HL-60/S4 treated with retinoic acid at 250 ng/mL for 4 days and 3 days (cell line): Measurements from ENCODE around the gene LRGUK.

ENCODE experiments used
- in situ Hi-C: fragments of 300-500 bp; cut with MboI; formaldehyde crosslinking; loops from 2 replicates; pipeline ENCODE4 v1.7.0; 2022; ENCODE audit warnings: low sequenced_read_pairs

LRGUK gene

DNA sequence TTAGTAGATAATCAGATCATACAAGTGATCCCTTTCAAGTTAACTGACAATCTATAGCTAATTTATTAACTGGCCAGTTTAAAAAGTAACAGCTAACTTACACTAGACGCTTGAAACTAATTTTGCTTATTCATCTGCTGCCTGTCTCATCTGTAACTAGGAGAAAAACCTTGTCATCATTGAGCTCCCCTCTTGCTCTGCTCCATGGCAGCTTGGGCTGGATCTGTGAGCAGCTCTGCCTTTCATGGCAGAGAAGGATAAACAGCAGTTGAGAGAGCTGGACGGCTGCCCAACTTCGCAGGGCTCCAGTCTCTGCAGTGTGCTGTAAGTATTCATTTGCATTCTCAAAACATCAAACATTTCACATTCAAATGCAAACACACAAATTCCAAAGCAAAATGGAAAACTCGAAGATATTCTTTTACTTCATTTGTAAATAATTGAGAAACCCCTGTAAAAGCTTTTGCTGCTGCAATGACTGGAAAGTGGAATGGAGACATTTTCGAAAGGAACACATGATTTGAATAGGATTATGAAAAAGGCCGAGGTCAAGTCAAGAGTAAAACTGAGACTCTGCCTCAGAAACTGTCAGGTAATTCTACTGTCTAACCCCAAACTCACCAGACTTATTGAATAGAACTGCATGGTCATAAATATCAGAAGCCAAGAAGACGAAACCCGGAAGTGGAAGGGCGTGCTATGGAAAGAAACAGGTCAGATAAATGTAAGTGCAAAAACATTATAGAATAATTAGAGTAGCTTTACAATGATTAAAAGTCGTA is 172.0 kb downstream of the LRGUK start:
- in situ Hi-C loops, result no loop called here

DNA sequence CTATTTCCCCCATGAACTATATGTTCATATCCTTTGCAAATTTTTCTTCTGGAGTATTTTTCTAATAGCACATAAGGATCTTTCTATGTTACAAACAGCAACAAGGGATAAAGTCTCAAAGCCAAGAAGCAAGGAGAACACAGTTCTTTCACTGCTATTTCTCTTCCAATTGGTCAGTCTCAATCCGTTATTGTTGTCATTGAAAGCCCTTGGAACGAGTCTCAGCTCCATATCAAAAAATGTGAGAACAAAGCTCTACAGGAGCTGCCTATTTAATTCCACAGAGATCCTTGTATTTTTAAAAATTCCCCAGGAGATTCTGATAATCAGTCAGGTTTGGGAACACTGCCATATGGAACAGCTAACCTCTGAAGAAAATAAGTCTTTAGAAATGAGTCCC is 173.8 kb downstream of the LRGUK start:
- in situ Hi-C loops, result no loop called here

DNA sequence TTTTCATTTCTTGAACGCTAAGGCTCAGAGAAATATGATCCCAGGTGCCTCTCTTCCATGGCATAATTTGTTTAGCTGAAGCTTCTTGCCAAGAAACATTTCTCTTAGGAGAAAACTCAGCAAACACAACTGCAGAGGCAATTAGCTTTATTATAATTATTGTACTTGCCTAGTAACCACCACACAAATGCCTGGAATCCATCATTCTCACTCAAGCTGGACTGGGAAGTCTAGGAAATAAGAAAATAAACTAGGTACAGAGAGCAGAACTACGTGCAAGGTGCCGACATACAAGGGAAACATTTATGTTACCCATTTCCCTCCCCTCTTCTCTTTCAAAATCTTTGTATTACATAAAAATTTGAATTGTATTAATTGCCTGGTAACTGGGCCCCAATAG is 174.5 kb downstream of the LRGUK start:
- in situ Hi-C loops, result no loop called here

DNA sequence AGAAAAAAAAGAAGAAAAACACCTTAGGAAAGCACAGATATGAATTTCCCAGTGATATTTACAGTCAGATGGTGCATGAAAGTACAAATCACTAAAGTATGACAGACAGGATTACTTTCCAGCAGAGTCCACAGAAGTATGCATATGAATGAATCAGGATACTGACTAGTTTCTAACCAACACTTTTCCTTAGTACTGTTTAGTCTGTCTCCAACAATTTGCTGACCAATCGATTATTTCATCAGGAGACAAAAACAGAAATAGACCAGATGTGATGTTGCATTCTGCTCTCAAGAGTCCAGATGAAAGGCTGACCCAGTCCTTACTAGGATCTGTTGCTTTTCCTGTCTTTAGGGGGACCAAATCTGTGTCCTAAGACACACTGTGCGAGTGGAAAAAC is 175.0 kb downstream of the LRGUK start:
- in situ Hi-C loops, result no loop called here

DNA sequence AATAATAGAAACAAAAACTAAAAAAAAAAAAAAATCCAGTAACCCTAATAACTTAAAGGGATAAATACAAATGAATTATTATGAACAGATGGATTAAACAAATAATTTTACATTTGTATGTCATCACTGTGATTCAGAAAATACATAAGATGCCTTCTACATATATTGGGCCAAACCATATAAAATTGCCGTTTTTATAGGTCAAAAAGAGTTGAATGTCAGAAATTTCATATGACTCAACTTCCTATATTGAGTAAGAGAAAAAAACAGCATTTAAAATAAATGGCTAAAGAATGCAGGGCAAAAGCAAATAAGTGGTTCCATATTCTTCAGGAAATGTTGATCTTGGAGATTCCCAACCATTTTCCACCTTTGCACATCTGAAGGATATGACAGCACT is 180.2 kb downstream of the LRGUK start:
- in situ Hi-C loops, result no loop called here

DNA sequence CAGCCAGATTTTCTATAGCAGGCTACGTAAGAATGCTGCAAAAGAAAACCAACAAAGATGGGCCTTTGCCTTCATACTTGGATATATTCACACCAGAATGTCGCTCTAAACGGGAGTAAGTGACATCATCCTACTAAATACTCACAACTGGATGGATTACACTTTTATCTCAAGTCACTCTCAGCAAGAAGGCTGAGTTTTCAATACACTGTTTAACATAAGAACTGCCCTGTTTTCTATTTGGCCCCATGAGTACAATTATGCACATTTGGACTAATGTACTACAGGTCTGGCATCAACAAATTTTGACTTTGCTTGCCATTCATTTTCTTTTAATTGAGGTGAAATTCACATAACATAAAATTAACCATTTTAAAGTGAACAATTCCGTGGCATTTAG is 181.4 kb downstream of the LRGUK start:
- in situ Hi-C loops, result no loop called here

DNA sequence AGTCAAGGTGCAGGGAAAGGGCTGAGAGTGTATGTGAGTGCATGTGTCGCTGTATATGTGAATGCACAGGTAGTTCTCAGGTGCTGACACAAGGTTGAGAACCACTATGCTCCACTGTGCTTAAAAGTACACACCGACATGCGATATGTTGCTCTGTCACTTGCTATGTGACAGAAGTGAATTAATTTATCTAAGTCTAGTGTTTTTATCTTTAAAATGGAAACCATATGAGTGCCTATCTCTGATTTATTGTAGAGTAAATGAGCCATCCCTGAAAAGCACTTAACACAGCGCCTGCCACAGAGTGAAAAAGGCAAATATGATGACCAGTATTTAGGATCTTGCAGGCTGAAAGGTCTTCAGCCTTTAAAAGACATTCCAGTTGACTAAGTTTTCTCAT is 184.7 kb downstream of the LRGUK start:
- in situ Hi-C loops, result no loop called here

DNA sequence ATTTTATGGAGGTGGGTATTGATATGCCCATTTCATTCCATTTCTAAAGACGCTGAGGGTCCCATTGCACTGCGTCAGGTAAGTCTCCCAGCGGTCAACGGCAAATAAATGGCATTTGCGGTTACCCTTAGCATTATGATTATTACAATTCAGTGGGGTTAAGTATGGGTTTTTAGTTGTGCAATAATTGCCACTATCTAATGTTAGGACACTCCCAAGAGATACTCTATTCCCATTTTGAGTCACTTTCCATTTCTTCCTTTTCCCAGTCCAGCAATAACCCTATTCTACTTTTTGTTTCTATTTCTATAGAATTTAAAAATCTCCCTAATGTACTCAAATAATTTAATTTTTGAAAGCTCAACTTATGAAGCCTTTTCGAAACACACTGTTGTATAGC is 185.6 kb downstream of the LRGUK start:
- in situ Hi-C loops, result no loop called here

DNA sequence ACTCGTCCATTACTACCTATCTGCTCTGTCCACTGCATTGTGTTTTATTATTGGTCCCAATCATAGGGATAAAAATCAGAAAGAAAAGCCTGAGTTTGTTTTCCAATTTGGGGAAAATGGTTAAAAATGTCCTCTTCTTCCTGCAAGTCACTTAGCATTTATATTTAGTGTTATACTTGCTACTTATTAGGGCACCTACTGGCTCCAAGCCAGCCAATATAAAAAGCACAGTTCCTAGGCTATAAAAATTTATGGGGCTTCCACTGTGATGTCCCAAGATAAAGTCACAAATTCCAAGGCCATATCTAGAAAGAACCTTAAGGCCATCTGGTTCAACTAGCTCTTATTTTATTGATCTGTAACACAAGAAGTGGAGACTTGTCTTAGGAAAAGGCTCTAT is 186.4 kb downstream of the LRGUK start:
- in situ Hi-C loops, result no loop called here
